Measurements from ENCODE around the gene FBXW9.

DNA sequence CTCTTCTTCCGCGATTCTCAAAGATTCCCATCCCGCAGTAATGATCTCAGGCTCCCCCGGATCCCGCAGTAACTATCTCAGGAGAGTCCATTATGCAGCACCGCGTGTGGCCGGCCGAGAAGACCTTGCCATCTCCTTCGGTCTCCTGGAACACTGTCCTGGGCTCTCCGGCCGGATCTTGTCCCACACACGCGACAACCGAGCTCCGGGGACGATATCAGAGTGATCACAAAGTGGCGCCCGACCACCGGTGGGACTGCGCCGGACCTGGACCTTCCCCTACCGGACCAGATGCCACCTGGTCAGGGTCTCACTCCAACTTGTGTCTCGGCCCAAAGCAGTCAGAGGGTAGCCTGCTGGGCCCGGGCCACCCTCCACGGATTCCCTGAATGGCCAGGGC is 53.9 kb downstream of the FBXW9 start:
- TF ChIP-seq, protein P1, sequence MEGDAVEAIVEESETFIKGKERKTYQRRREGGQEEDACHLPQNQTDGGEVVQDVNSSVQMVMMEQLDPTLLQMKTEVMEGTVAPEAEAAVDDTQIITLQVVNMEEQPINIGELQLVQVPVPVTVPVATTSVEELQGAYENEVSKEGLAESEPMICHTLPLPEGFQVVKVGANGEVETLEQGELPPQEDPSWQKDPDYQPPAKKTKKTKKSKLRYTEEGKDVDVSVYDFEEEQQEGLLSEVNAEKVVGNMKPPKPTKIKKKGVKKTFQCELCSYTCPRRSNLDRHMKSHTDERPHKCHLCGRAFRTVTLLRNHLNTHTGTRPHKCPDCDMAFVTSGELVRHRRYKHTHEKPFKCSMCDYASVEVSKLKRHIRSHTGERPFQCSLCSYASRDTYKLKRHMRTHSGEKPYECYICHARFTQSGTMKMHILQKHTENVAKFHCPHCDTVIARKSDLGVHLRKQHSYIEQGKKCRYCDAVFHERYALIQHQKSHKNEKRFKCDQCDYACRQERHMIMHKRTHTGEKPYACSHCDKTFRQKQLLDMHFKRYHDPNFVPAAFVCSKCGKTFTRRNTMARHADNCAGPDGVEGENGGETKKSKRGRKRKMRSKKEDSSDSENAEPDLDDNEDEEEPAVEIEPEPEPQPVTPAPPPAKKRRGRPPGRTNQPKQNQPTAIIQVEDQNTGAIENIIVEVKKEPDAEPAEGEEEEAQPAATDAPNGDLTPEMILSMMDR (conservative IDR thresholded peaks at IDR 0.05; ENCODE audit: low read depth, low read length) = no peak
- no peak for TF ChIP-seq EZH2 (IDR thresholded peaks at IDR 0.05; ENCODE audit: borderline replicate concordance, low read depth, low read length, poor library complexity, severe bottlenecking)
